ENCODE measurements around the gene C2orf42. TPM values are rescaled to one million over a fixed set of nuclear protein-coding genes. Genes with fewer than 3 reads are reported as not detected.
"Not testable (repeated sequence)": the region's sequence is repeated elsewhere in the genome, so short reads cannot be mapped to it uniquely, and the experiment has no call there.

The C2orf42 gene
- 9.3 TPM for polyA plus RNA-seq (2013, experiment 1 of 2; ENCODE audit: insufficient read length)
- 7.6 TPM for polyA plus RNA-seq (2013, experiment 2 of 2; ENCODE audit: insufficient read length)

DNA sequence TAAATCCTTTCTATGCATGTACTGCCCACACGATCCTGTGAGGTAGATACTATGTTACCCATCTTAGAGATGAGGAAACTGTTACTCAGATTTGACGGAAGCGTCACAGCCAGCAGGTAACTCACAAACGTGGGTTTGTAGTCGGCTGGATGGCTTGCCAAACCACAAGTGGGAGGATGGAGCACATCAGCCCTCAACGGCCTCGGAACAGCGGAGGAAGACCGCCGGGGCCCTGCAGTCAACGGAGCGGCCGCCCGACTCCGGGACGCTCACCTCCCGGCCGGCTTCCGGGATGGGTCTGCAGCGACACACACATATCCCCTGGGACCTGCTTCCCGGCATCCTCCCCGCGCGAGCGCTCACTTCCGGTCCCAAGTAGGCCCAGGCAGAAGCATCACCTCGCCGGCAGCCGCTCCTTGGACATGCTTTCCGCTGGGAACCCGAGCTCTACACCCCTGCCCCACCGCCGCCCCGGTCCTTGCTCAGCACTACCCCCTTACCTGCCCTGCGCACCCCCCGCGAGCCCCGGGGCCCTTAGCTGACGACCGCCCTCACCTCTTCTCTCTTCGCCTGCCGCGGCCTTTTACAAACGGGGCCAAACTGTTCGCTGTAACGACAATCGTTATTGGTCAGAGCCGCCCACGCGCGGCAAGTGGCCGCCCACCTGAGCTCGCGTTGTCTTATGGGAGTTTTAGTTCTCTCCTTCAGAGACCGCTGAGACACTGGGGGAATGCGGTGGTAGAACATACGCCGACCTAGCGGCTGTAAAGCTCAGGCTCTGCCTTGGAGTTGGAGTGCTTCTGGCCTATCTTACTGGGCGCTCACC lies at the start of gene C2orf42:
Gene C2orf42, minus strand, starts transcription at position 602 of the 826 bp plus-strand sequence. CDS start 9,034 bp downstream, outside the sequence.
- peak; percentile 97 for DNase-seq

- no peak for DNase-seq
These were observed 49.8 kb upstream of the C2orf42 start for GRCh38 chr2:70240599-70240998.

- DNase-seq = no peak
These were observed 43.1 kb upstream of the C2orf42 start for GRCh38 chr2:70233926-70234325.

DNA sequence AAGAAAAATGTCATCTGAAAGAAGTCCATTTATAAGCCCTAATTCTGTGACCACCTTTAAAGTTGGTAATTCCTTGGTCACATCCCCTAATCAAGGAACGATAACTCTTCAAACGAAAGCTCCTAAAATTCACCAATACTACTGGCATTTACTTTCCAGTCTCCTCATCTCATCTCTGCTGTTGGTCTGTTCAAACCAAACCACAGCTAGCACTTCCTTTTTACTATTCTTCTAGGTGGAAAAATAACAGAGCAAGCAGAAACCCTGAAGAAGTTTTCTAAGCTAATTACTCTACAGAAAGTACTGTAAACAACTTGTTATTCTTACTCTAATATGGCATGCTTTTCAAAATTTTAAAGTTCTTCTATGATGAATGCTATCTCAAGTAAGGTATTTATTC lies 36.0 kb upstream of the C2orf42 start:
- DNase-seq = no peak

DNA sequence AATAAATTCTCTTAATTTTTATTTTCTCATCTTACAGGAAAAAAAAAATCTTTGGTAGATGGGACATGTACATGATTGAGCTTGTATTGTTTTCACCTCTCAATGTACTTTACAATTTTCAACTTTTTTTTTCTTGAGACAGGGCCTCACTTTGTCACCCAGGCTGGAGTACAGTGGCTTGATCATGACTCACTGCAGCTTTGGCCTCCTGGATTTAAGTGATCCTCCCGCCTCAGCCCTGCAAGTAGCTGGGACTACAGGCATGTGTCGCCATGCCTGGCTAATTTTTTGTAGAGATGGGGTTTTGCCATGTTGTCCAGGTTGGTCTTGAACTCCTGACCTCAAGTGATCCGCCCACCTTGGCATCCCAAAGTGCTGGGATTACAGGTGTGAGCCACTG lies 32.5 kb upstream of the C2orf42 start:
- DNase-seq = peak; percentile 36

DNA sequence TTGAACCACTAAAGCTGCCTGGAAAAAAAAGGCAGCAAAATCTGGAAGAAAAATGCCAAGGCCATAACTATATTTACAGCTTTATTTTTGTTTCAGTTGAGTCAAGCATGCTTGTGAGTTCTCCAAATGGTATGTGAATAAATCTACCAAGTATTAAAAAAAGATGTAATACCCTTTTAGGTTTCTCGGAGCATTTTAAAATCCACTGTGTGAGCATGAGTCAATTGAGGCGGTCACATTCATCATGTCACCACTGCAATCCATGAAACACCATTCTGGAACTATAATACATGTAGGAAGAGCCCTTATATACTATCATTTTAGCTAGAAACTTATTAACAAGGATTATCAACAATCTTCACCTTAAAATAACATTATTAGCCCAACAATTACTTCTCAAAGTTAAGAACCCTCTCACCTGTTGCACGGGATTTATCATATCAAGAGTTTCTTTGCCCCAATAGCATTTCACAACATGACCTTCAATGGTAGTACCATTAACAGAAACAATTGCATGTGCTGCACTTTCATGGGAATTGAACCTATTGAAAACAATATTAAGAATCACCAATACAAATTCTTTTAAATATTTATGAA lies 24.2 kb upstream of the C2orf42 start:
- DNase-seq = peak; percentile 94

GRCh38 chr2:70214365-70214764 lies 23.5 kb upstream of the C2orf42 start:
- DNase-seq = no peak

- DNase-seq = peak; percentile 5
These were observed 21.6 kb upstream of the C2orf42 start for GRCh38 chr2:70212298-70212932.

DNA sequence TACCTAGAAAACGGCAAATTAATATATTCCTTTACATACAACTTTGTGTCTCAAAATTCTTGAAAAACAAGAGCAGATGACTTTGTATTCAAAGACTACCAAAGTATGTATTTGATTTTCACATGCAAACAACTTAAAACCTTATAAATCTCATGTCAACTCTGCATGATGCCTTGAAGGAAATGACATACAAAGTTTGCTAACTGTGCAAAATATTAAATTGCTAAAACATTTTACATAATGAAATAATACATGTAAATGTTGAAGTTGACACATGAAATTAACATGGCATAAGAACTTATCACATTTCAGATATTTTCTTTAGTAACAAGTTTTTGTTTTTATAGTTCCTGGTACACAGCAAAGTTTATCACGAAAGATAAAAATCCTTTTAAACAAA lies 20.8 kb upstream of the C2orf42 start:
- no peak for DNase-seq

DNA sequence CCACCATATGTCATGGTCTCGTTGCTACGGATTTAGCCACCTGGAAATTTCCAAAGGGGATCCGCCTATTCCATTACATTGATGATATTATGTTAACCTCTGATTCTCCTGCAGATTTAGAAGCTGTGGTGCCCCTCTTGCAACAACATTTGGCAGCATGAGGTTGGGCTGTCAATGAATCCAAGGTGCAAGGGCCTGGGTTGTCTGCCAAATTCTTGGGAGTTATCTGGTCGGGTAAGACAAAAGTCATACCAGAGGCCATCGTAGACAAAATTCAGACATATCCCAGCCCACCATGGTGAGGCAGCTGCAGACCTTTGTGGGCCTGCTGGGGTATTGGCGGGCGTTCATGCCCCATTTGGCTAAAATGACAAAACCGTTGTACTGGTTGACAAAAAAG lies 13.6 kb upstream of the C2orf42 start:
- DNase-seq = no peak

DNA sequence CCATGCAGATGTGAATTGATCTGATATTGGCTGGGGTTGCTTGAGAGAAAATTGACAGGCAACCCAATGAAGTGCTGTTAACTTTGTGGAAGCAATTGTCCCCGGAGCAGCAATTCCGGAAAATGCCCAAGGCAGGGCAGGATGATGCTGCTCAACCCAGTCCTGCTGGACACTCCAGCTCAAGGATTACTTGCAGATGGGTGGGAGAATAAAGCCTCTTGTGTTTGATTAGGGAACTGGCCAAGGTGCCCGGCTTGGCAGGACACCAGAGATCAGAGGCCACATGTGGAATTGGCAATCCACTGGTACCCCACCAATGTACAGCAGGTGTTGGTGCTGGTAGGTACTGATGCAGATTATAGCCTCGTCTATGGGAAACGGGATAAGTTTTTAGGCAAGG lies 12.3 kb upstream of the C2orf42 start:
- DNase-seq = no peak

- no peak for DNase-seq
These were observed 11.5 kb upstream of the C2orf42 start for GRCh38 chr2:70202236-70202806.

DNA sequence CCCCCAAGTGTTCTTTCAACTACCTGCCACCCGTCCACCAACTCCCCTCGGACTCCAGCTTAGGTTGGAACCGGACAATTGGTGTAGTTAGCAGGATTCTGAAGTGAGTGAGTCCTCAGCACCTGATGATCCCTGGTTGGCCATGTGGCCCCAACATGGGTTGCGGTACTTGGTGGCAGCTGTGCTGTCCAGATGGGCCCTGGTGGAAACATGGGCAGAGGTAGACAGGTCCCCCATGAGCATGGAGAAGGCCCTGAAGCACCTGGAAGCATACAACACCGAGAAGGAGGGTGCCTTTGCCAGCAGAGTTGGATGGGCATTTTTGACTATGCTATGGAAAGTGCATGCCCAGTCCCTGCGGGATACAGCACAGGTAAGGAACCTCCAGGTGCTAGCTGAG lies 11.0 kb upstream of the C2orf42 start:
- no peak for DNase-seq

- DNase-seq = no peak
These were observed 10.5 kb upstream of the C2orf42 start for GRCh38 chr2:70201225-70201768.

- DNase-seq = no peak
These were observed 8.6 kb upstream of the C2orf42 start for GRCh38 chr2:70199320-70199864.

- DNase-seq = no peak
These were observed 1.7 kb upstream of the C2orf42 start for GRCh38 chr2:70192516-70192915.

DNA sequence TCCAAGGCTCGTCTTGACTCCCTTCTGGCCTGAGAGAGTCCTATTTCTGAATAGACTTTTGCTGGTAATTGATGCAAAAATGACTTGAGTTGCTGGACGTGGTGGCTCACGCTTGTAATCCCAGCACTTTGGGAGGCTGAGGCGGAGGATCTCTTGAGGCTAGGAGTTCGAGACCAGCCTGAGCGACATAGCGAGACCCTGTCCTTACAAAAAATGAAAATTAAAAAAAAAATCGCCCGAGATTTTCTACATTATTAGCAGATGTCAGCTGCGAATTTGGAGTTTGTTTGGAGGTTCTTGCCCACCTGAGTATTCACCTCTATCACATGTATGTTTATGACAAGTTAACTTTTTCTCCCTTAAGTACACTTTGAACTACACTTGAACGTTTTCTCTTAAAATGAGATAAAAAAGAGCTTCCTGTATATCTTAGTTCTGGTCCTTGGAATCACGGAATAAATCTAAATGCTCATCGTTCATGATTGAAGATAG lies 471 bp upstream of the C2orf42 start:
- DNase-seq = no peak

DNA sequence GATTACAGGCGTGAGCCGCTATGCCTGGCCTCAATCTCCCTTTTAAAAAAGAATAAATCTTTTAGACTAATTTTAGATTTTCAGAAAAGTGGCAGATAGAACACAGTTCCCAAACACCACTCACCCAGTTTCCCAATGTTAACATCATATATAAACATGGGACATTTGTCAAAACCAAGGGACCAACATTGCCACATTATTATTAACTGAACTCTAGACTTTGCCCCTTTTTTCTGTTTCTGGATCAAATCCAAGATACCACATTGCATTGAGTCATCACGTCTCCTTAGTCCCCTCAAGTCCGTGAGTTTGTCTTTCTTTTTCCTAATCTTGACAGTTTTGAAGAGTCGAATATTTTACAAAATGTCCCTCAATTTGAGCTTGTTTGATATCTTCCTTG lies 2.4 kb downstream of the C2orf42 start:
- peak; percentile 15 for DNase-seq

DNA sequence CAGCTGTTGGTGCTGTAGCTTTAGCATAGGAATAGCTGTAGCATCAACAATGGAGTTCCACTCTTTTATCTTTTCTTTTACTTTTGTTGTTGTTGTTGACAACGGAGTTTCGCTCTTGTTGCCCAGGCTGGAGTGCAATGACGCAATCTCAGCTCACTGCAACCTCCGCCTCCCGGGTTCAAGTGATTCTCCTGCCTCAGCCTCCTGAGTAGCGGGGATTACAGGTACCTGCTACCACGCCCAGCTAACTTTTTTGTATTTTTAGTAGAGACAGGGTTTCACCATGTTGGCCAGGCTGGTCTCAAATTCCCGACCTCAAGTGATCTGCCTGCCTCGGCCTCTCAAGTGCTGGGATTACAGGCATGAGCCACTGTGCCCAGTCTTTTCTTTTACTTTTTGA lies 3.6 kb downstream of the C2orf42 start:
- not testable (repeated sequence) for DNase-seq

DNA sequence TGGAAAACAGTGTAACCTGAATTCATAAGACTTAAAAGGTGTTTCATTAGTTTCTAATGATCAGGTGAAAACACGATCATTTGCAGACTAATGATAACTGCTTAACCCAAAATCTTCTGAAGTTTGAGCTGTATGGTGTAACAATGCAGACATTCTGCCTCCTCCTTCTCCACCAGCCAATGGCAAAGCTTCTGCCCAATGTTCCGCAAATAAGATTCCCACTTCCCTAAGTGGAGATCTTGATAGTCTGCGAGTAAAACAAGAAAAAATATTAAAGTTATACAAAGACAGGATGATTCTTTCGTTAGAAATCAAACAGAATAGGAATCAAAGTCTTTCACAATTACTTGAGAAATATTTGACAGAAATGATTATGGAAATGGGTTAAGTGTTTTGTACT lies 8.1 kb downstream of the C2orf42 start:
- DNase-seq = no peak

GRCh38 chr2:70181363-70181956 lies 9.4 kb downstream of the C2orf42 start:
- DNase-seq = no peak

DNA sequence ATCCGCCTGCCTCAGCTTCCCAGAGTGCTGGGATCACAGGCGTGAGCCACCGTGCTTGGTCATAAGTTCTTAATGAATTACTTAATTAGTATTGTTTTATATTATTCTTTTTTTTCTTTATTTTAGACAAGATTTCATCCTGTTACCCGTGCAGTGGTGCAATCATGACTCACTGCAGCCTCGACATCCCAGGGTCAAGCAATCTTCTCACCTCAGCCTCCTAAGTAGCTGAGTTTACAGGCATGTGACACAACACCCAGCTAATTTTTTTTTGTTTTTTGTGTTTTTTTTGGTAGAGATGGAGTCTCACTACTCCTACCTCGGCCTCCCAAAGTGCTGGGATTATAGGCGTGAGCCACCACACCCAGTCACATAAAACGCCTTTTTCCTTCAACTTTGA lies 17.3 kb downstream of the C2orf42 start:
- no peak for DNase-seq

All from fibroblast of skin of back (primary cell).